RPMI8226 (cell line): ENCODE results near the gene CDKN1B.
A peak's percentile ranks its signal among the peaks of the same experiment; 100 is the strongest.

Experiments
- DNase-seq: peaks from one replicate; pipeline ENCODE4 v3.0.0-alpha.2; 2015

CDKN1B gene

DNA sequence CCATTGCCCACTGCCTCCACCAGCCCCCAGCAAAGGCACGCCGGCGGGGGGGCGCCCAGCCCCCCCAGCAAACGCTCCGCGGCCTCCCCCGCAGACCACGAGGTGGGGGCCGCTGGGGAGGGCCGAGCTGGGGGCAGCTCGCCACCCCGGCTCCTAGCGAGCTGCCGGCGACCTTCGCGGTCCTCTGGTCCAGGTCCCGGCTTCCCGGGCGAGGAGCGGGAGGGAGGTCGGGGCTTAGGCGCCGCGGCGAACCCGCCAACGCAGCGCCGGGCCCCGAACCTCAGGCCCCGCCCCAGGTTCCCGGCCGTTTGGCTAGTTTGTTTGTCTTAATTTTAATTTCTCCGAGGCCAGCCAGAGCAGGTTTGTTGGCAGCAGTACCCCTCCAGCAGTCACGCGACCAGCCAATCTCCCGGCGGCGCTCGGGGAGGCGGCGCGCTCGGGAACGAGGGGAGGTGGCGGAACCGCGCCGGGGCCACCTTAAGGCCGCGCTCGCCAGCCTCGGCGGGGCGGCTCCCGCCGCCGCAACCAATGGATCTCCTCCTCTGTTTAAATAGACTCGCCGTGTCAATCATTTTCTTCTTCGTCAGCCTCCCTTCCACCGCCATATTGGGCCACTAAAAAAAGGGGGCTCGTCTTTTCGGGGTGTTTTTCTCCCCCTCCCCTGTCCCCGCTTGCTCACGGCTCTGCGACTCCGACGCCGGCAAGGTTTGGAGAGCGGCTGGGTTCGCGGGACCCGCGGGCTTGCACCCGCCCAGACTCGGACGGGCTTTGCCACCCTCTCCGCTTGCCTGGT, at the start of gene CDKN1B:
Gene CDKN1B (plus strand): TSS at position 576 of the 793 bp plus-strand sequence. CDS start 472 bp downstream, outside the sequence.
- peak; percentile 93 for DNase-seq

DNA sequence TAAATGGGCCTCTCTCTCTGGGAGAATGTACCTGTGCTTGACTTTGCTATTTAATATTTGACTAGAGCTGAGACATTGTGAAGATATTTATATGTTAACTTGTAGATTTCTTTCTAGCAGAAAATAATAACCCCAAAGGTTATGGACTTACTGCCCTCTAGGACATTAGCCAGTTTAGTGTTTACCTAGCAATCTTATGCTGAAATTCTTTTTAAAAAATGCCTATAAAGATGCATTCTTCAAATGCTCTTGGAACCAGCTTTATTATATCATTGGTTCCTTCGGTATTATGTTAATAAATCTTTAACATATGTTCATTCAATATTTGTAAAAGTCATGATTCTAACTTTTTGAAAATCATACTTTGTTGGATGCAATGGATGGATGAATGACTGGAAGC, 49.2 kb upstream of the CDKN1B start:
- DNase-seq: no peak

- DNase-seq: no peak
These were observed 48.1 kb upstream of the CDKN1B start for GRCh38 chr12:12669020-12669419.

DNA sequence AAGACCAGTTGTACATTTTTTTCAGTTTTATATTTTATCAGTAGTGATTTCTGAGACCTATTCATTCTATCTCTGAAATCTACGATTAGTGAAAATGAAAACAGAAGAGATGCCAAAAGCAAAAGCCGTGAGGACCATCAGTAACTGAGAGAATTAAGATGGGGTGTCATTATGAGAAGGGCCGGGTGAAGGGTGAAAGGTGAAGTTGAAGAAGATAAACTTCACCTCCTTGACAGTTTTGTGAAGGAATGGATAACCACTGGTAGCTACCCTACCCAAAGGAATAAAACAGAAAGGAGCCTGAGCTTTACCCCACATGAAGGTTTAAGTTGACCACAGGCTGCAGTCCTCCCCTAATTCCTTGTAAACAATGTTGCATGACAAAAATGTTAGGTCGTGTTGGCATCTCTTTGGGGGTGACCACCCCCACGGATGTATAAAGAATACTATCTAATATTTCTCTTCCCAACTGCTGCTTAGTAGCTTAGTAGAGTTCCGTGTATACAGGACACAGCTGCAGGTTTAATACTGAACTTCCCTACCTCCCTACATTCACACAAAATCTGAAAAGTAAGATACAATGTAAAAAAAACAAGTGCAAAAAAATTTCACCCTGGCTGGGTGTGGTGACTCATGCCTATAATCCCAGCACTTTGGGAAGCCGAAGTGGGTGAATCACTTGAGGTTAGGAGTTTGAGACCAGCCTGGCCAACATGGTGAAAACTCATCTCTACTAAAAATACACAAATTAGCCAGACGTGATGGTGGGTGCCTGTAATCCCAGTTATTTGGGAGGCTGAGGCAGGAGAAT, 45.1 kb upstream of the CDKN1B start:
- DNase-seq: no peak

DNA sequence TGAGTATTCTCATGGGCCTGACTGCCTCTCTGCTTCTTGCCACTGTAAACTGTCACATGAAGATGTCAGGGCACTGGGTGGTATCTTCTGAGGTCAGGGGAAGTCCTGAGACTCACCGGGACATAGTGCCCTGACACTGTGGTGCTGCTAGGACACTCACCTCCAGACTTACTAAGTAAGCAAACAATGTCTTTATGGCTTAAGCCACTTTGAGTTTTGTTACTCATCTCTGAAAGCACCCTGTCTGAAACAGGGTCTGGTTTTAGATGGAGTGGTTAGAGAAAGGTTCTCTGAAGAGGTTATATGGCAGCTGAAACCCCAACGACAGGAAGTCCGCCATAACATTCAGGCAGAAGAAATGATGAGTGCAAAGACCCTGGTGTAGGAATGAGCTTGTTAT, 43.9 kb upstream of the CDKN1B start:
- no peak for DNase-seq

DNA sequence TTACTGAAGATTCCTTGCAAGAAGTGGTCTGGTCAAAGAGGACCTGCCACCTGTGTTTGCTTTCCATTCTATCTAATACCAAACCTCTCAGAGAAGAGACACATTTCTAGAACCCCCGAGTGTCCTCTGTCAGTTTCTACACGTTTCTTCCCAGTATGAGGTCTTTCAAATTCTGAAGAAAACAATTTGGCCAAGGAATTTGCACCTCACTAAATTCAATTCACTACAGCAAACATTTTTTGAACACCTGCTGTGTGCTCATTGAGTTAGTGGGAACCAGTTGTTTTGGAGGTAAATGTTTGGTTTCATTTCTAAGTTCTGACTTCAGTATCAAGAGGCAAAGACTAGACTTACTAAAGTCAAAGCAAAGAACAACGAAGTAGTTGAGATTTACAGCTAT, 40.6 kb upstream of the CDKN1B start:
- no peak for DNase-seq

GRCh38 chr12:12681061-12681765, 36.0 kb upstream of the CDKN1B start:
- no peak for DNase-seq

DNA sequence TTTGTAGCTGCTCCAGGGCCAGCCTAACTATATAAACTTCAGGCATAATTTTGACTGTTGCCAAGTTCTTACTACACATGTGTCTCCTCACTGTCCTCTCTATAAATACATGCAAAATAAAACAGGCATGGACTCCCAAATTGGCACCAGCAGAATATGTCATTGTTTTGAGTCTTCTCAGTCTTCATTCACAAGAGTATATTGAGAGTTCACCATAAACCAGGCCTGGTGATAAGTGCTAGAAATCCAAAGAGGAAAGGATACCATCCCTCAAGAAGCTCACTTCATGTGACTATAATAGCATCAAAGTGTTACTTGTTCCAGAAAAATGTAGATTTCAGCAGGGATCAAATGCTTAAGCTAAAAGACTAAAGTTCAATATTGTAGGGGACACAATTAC, 34.9 kb upstream of the CDKN1B start:
- DNase-seq: no peak

DNA sequence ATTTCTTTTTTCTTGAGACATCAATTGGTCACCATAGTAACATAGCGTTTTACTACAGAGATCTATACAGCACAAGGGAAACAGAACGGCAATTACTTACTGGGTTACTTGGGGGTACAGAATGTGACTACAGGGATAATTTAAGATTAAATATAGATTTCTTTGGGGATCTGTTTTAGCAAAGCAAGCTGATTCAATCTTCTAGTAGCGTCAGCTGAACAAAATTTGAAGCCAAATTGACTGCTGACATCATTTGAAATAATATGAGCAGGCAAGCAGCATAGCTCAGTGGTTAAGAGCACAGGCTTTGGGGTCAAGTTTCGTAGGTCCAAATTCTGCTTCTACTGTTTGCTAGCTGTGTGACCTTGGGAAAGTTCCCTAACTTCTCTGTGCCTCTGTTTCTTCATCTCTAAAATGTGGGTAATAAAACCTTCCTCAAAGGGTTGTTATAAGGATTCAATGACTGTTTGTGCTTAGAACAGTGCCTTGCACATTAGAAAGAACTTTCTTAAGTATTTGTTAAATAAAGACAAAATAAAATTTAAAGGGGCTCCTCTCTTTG, 34.0 kb upstream of the CDKN1B start:
- DNase-seq: no peak

DNA sequence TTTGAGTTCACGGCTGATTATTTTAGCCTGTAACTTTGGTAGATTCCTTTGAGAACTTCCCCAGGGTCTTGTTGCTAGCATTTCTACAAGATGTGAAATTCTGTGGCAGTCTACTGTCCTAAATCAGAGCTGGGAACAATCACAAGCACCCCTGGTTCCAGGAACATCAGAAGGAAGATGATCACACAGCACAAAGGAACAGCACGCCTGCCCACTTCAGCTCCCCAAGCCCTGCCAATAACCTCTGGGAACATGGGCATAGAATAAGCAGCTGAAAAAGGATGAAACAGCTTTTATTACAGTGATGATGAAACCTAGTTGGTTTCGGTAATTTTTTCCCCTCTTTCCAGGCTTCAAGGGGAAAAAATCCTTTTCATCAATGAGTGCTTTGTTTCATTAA, 33.4 kb upstream of the CDKN1B start:
- no peak for DNase-seq

GRCh38 chr12:12684375-12685106, 32.6 kb upstream of the CDKN1B start:
- peak; percentile 43 for DNase-seq

GRCh38 chr12:12685305-12685704, 31.9 kb upstream of the CDKN1B start:
- no peak for DNase-seq

GRCh38 chr12:12686472-12686871, 30.7 kb upstream of the CDKN1B start:
- no peak for DNase-seq

DNA sequence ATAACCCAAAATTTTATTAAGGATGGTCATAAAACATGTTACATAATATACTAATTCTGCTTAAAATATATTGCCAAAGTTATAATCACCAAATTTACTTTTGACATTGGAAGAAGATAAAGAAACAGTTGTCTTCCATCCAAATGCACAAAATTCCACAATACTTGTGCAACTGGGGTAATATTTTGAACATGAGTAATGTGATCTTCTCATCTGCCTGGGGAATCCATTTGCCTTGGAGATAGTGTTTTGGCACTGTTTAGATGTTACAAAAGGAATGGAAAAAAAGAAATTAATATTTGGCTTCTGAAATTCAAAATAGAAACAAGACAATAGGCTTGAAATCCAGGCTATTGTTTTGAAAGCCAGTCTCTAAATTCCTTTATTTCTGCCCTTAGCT, 30.2 kb upstream of the CDKN1B start:
- DNase-seq: no peak

GRCh38 chr12:12689647-12690300, 27.4 kb upstream of the CDKN1B start:
- no peak for DNase-seq

GRCh38 chr12:12691549-12691948, 25.6 kb upstream of the CDKN1B start:
- DNase-seq: no peak

- peak; percentile 55 for DNase-seq
These were observed 24.0 kb upstream of the CDKN1B start for GRCh38 chr12:12693111-12693671.

DNA sequence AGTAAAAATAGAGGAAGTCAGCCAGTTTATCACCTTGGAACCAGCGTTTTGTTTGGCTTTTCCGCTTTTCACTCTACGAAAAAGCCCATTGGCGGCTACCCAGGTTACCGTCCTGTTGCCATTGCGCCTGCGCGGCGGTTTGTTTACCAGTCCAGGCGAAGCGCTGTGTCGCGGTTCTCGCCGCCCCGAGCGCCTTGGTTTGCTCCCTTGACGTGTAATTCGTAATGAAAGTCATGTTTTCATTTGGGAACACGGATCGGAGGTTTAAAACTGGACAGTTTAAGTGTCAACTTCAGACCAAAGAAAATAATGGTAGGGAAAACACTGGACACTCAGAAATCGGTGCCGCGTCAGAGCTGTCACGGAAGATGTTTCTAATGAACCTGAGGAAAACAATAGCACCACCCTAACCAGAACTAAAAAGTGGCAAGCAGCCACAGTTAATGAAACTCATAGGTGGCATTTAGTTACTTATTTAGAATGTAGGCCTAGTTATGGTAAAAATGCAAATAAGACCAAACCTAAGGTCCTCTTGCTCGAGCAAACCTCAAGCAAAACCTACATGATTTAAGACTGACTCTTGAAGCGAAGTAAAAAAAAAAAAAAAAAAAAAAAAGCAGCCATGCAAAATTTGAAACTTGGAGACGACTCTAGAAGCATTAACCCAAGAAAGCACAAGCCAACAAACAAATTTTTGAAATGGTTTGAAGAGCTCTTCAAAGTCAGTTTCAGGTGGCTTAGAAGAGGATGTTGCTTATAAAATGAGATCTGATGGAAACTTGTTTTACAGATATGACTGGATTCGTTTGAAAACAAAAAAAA, 20.4 kb upstream of the CDKN1B start:
- peak; percentile 97 for DNase-seq

- no peak for DNase-seq
These were observed 17.8 kb upstream of the CDKN1B start for GRCh38 chr12:12699345-12699744.

DNA sequence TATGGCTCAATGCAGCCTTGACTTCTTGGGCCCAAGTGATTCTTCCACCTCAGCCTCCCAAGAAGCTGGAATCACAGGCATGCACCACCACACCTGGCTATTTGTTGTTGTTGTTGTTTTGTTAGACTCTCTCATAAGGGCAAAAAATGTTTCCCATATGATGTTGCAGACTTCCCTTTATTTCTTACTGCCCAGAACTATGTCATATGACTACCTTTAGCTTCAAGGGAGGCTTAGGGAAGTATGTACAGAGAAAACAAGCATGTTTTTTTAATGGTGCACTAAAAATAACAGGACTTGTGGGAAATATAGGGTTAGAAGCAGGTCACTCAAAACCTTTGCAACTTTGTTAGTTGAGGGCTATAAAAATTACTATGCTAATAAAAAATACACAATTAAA, 16.9 kb upstream of the CDKN1B start:
- no peak for DNase-seq

GRCh38 chr12:12701457-12701856, 15.7 kb upstream of the CDKN1B start:
- no peak for DNase-seq
